Measurements from ENCODE around the gene RASGRF2.

RASGRF2 gene

GRCh38 chr5:80959768-80960442, at the start of gene RASGRF2:
TSS of gene RASGRF2 (plus strand) at chr5:80960363. CDS start at chr5:80960739, 376 bp downstream.
- DNase-seq, result peak; percentile 67
- Mint-ChIP-seq H3K36me3 (ENCODE audit: low read depth) (no peaks in the 10 kb centered on the region), H3K9me3 (no peaks in the 10 kb centered on the region), H3K4me3 (peak within 1 kb of the TSS; percentile 83), H3K27ac (no peak within 1 kb of the TSS), H3K27me3 (ENCODE audit: low read depth, poor library complexity) (peaks cover 88% of the 10 kb centered on the region), H3K4me1 (peaks cover 19% of the 10 kb centered on the region)
- no peak for TF ChIP-seq CTCF (IDR thresholded peaks at IDR 0.05)

GRCh38 chr5:80912479-80912878, 47.7 kb upstream of the RASGRF2 start:
- no peak overlapping the region for H3K4me3 Mint-ChIP-seq
- H3K27ac Mint-ChIP-seq, result no peak overlapping the region
- H3K27me3 Mint-ChIP-seq (ENCODE audit: low read depth, poor library complexity), result peaks cover 18% of the 10 kb centered on the region
- H3K36me3 Mint-ChIP-seq (ENCODE audit: low read depth), result no peaks in the 10 kb centered on the region
- no peaks in the 10 kb centered on the region for H3K4me1 Mint-ChIP-seq
- TF ChIP-seq CTCF (IDR thresholded peaks at IDR 0.05), result no peak
- peaks cover 5% of the 10 kb centered on the region for H3K9me3 Mint-ChIP-seq
- no peak for DNase-seq

DNA sequence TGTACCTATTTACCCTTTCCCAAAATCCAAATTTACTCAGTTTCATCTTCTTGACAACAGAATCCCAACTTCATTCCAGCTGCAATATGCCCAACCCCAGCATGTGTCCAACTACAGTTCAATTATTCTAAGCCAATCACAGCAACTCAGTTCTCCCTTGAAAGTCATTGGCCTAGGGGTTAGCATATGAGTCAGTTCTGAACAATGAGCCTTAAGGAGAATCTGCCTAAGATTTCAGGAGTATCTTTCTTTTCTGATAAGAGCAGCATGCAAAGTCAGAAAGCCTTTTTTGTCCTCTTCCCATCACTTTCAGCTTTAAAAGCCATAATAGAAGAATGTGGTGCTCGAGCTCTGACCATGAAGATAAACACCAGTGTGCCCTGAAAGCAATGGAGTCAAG, 44.4 kb upstream of the RASGRF2 start:
- no peak for TF ChIP-seq CTCF (IDR thresholded peaks at IDR 0.05)
- peaks cover 14% of the 10 kb centered on the region for H3K27me3 Mint-ChIP-seq (ENCODE audit: low read depth, poor library complexity)
- peaks cover 5% of the 10 kb centered on the region for H3K9me3 Mint-ChIP-seq
- no peaks in the 10 kb centered on the region for H3K4me1 Mint-ChIP-seq
- DNase-seq, result no peak
- no peaks in the 10 kb centered on the region for H3K36me3 Mint-ChIP-seq (ENCODE audit: low read depth)
- no peak overlapping the region for H3K27ac Mint-ChIP-seq
- no peak overlapping the region for H3K4me3 Mint-ChIP-seq

DNA sequence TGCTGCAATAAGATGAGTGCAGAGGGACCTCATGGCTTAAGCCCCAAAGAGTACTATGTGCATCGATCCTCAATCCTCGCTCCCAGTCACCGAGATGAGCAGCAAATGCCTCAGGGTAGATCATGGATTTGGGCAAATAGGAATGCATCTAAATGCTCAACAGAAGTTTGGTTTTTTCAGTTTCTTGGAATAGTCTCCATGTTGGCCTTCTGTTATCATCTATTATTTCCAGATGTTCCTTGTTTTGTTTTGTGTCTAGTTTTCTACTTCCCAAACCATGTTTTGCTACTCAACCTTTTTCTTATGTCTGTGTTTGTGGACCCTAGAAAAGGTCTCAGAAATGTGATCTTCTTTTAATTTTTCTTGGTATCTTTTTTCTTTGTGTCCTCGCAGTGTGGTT, 43.5 kb upstream of the RASGRF2 start:
- H3K36me3 Mint-ChIP-seq (ENCODE audit: low read depth), result no peaks in the 10 kb centered on the region
- DNase-seq, result no peak
- peaks cover 14% of the 10 kb centered on the region for H3K27me3 Mint-ChIP-seq (ENCODE audit: low read depth, poor library complexity)
- no peaks in the 10 kb centered on the region for H3K4me1 Mint-ChIP-seq
- no peak overlapping the region for H3K27ac Mint-ChIP-seq
- H3K9me3 Mint-ChIP-seq, result peaks cover 5% of the 10 kb centered on the region
- no peak for TF ChIP-seq CTCF (IDR thresholded peaks at IDR 0.05)
- no peak overlapping the region for H3K4me3 Mint-ChIP-seq

DNA sequence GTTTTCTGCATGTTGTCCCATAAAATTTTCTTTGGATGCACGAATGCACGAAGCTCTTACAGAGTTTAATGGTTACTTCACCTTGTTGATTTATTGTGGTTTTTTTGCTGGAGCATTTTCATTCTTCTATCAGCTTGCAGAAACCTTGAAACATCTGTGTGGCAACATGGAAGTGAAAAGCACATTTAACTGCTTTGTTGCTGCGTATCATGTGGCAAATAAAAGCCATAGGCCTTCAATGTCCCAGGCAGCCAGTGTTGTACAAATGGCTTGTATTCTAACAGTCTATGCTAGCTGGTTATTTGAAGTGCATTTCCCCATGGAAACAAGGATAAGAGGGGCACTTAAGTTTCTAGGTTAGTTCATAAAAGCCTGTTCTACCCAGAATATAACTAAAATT, 42.5 kb upstream of the RASGRF2 start:
- H3K4me3 Mint-ChIP-seq, result no peak overlapping the region
- H3K4me1 Mint-ChIP-seq, result no peaks in the 10 kb centered on the region
- TF ChIP-seq CTCF (IDR thresholded peaks at IDR 0.05), result no peak
- H3K36me3 Mint-ChIP-seq (ENCODE audit: low read depth), result no peaks in the 10 kb centered on the region
- DNase-seq, result no peak
- no peak overlapping the region for H3K27ac Mint-ChIP-seq
- no peaks in the 10 kb centered on the region for H3K9me3 Mint-ChIP-seq
- H3K27me3 Mint-ChIP-seq (ENCODE audit: low read depth, poor library complexity), result peaks cover 14% of the 10 kb centered on the region

DNA sequence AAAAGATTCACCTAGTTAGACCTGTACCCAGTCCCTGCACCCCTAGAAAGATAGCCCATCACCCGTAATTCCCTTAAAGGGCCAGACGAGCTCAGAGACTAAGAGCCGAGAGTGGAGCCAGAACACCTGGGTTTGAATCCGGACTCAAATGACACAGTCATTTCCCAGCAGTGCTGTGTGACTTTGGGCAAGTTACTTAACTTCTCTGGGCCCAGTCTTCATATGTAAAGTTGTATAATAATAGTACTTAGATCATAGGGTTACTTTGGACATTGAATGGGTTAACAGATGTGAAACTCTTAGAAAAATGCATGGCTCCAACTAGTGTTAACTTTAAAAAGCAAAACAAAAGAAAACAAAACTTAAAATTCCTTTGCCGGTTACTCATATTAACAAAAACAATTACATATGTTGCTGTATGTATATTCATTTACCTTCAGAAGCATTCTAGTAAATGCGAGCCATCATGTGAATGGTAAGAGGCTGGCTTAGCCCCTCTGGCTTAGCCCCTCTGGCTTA, 40.4 kb upstream of the RASGRF2 start:
- TF ChIP-seq CTCF (IDR thresholded peaks at IDR 0.05), result no peak
- H3K27ac Mint-ChIP-seq, result no peak overlapping the region

More for the DNA sequence above, 40.4 kb upstream of the RASGRF2 start:
- Mint-ChIP-seq H3K4me1 (no peaks in the 10 kb centered on the region), H3K36me3 (ENCODE audit: low read depth) (no peaks in the 10 kb centered on the region), H3K4me3 (no peak overlapping the region), H3K9me3 (no peaks in the 10 kb centered on the region), H3K27me3 (ENCODE audit: low read depth, poor library complexity) (peaks cover 8% of the 10 kb centered on the region)
- DNase-seq, result no peak

Data from nephron progenitor cell (in vitro differentiated cells).